HG03521 (cell line): Measurements from ENCODE around the gene FAM222A.

Experiments used
- ATAC-seq: cut with Tn5 transposase; IDR thresholded peaks from one replicate; pipeline ENCODE4 v1.9.1; 2021; ENCODE audit warnings: mild to moderate bottlenecking, moderate library complexity; ENCODE audit not compliant: unreplicated experiment

The FAM222A gene

GRCh38 chr12:109817627-109818231, 104.1 kb downstream of the FAM222A start:
- no peak for ATAC-seq

GRCh38 chr12:109818253-109818652, 104.6 kb downstream of the FAM222A start:
- no peak for ATAC-seq

- ATAC-seq: no peak
Measured at GRCh38 chr12:109818905-109819500, 105.4 kb downstream of the FAM222A start.
